ENCODE measurements around the gene DDR2.
A peak's percentile ranks its signal among the peaks of the same experiment; 100 is the strongest.
"Not testable (repeated sequence)": the region's sequence is repeated elsewhere in the genome, so short reads cannot be mapped to it uniquely, and the experiment has no call there.

DDR2 gene

DNA sequence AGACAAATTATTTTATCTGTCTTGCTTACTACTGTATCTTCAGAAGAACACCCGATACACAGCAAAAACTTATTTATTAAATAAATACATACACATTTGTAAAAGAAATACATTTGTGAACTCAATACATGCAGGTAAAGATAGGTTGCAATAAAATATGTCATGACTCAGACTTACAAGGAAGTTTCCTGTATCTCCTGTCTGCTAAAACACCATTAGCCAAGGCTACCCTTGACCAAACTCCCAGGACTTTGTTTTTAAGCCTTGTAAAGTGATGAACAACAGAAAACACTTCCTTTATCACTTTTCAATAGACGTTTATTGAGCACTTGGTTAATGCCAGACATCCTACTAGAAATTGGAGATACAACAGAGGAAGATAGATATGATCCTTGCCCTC, 101.8 kb downstream of the DDR2 start:
- in situ Hi-C loops (cut with MboI; ENCODE audit: low pct_unique_long_range_greater_than_20kb, low sequenced_read_pairs), result no loop called here
- no peak for DNase-seq

DNA sequence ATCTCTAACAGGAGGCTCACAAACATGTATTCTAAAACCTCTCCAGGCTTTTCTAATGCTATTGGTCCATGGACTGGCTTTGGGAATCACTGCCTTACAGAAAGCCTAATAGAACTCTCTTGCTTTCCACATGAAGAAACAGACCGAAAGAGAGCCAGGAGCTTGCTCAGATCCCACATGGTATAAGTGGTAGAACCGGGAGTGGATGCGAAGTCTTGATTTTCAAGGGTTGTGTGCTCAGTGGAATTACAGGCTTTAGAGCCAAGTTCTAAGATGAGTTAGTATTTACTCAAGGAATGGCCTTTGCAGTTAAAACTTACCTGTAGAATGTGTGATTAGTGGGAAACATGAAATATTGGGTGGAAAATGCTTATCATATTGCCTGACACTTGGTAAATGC, 103.9 kb downstream of the DDR2 start:
- DNase-seq, result no peak

DNA sequence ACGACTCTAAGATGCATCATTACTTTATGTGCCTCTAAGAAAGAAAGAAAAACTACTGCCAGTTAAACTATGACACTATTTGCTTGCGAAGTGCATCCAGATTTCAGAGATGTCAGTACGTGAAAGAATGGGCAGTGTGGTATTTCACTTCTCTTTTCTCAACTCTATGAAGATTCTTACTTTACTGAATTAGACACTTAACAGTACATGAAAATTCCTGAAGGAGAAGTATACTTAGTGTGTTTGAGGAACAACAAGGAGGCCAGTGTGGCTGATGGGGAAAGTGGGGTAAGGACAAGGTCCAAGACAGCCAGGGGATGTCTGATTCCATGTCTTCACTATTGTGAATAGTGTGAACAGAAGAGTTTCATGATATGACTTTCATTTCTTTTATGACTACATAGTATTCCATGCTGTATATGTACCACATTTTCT, 104.4 kb downstream of the DDR2 start:
- DNase-seq, result no peak
- in situ Hi-C loops (cut with MboI; ENCODE audit: low pct_unique_long_range_greater_than_20kb, low sequenced_read_pairs), result no loop called here

More for the DNA sequence above, 103.9 kb downstream of the DDR2 start:
- in situ Hi-C loops (cut with MboI; ENCODE audit: low pct_unique_long_range_greater_than_20kb, low sequenced_read_pairs), result no loop called here

DNA sequence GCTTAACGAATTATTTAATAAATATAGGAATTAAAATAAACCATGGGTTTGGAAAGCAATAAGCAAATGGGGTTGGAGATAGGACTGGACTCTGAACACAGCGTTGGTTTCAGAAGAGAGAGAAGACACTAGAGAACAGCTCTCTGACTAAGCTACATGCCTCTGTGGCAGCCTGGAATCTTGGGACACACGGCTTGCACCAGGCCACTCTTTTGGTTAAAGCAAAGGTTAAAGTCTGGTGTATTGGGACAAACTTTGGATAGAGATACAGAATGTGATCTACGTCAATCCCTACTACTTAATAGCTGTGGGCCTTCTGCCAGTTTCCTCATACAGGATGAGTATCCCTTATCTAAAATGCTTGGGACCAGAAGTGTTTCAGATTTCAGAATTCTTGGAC, 108.5 kb downstream of the DDR2 start:
- in situ Hi-C loops (cut with MboI; ENCODE audit: low pct_unique_long_range_greater_than_20kb, low sequenced_read_pairs), result no loop called here
- DNase-seq, result no peak

DNA sequence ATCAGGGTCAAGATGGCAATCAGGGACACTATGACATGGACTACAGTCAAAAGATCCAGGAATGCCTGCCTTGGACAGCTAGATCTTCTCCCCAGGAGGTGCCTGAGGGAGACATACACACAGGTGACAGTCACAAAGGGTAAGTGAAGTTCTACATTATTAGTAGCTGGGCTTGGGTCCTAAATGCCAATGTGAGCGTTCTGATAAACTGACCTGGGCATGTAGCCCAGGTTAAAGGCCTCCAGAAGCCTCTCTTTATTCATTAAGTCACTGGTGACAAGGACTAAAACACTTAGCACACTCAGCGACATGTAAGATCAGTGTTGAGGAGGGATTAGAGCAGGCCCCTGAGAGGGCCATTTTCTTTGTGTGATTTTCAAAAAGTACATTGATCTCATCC, 109.3 kb downstream of the DDR2 start:
- in situ Hi-C loops (cut with MboI; ENCODE audit: low pct_unique_long_range_greater_than_20kb, low sequenced_read_pairs), result no loop called here
- DNase-seq, result no peak

DNA sequence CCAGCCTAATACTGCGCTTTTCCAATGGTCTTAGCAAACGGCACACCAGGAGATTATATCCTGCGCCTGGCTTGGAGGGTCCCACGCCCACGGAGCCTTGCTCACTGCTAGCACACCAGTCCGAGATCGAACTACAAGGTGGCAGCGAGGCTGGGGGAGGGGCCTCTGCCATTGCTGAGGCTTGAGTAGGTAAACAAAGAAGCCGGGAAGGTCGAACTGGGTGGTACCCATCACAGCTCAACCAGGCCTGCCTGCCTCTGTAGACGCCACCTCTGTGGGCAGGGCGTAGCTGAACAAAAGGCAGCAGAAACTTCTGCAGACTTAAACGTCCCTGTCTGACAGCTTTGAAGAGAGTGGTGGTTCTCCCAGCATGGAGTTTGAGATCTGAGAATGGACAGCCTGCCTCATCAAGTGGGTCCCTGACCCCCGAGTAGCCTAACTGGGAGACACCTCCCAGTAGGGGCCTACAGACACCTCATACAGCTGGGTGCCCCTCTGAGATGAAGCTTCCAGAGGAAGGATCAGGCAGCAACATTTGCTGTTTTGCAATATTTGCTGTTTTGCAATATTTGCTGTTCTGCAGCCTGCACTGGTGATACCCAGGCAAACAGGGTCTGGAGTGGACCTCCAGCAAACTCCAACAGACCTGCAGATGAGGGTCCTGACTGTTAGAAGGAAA, 114.1 kb downstream of the DDR2 start:
- in situ Hi-C loops (cut with MboI; ENCODE audit: low pct_unique_long_range_greater_than_20kb, low sequenced_read_pairs), result not testable (repeated sequence)

DNA sequence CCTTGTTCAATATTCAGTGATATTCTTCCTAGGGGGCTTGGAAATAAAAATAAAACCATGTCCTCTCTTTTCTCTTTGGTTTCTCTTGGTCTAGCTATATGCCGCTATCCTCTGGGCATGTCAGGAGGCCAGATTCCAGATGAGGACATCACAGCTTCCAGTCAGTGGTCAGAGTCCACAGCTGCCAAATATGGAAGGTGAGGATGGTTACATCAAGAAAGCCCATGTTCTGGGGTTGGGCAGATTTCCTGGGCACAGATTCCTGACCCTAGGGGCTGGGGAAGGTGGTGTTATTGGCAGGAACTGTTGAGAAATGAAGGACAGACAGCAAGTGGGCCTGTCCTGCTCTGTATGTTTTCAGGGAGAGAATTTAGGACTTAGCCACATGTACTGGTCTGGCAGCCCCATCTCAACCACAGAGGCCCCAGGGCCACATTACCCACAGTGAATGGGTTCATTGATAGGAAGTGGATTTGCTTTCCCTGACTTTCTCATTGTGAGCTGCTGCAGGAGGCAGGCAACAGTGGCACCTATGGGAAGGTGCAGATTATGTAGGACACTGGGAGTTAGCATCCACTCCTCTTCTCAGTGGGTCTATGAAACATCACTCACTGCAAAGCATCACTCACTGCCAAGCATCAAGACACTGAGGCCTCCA, 120.9 kb downstream of the DDR2 start:
- no peak for DNase-seq
- in situ Hi-C loops (cut with MboI; ENCODE audit: low pct_unique_long_range_greater_than_20kb, low sequenced_read_pairs), result no loop called here

More for the DNA sequence above, 114.1 kb downstream of the DDR2 start:
- DNase-seq, result not testable (repeated sequence)

DNA sequence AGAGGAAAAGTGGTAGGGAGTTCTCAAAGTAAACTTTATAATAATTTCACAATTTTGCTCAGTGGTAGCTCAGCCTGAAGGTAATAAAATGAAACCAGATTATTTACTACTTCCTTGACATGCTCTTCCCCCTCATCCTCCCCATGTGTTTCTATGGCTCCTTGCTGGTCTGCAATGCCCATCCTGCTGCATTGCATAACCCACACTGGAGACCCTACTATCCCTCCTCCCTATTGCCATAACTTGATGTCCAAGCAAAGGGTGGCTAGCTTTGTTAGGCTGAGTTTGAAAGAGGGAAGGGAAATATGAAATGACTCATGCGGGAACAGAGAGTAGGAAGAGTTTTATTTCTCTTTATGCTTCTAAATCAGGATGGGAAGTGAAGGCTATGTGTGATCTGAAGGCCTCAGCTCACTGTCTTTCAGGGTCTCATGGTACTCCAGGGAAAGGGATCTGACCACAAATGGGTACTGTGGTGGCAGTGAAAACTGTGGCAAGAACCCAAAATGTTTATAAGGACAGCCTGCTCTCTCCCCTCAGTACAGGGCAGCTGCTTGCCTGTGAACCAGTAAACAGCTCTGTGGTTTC, 121.8 kb downstream of the DDR2 start:
- DNase-seq, result no peak

DNA sequence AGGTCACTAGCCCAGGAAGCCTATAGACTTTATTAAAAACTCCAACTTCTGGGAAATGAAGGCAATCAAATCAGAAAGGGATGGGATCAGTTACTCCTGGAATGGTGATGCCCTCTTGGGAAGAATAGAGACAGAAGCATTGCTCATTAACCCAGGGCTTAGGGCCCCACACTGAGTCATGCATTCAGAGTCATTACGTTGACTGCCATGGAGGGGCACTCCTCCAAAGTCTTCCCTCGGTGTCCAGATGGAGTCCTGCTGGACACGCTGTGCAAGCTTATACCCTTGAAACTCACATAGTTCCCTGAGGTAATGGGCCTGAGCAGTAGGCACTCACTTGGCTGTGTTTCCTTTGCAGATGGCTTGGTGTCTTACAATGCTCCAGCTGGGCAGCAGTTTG, 123.0 kb downstream of the DDR2 start:
- DNase-seq, result no peak
- in situ Hi-C loops (cut with MboI; ENCODE audit: low pct_unique_long_range_greater_than_20kb, low sequenced_read_pairs), result no loop called here

More for the DNA sequence above, 121.8 kb downstream of the DDR2 start:
- in situ Hi-C loops (cut with MboI; ENCODE audit: low pct_unique_long_range_greater_than_20kb, low sequenced_read_pairs), result no loop called here

DNA sequence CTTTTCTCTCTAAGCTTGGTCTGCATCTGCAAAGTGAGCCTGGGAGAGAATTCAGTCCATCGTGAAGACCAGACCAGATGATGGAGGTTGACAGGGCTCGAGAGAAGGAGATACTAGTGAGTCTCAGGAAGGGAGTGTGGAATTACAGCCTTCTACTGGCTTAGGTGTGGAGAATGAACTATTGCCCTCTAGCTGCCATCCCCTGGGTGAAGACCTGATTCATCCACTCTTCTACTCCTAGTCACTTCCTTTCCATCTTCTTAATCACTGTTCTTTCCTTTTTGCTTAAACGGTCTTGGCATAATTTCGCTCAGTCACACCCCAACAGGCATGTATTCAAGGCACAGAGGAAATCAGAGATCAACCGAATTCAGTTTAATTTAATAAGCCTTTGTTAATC, 124.3 kb downstream of the DDR2 start:
- in situ Hi-C loops (cut with MboI; ENCODE audit: low pct_unique_long_range_greater_than_20kb, low sequenced_read_pairs), result no loop called here
- no peak for DNase-seq

DNA sequence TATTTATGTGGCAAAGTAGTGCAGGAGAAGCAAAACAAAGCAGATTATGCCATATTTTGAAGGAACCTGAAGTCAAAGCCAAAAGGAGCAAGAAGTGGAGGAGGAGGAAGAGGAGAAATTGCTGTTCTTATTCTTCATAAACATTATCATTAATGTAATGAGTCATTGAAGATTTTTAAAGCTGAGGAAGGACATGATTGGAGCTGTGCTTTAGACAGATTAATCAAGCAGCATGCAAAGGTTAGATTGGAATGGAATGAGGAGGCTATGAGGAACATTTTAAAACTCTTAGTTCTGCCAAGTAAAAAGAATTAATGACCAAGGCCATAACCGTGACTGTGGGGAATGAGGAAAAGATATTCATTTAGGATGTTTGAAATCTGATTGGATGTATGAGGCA, 125.2 kb downstream of the DDR2 start:
- no peak for DNase-seq
- in situ Hi-C loops (cut with MboI; ENCODE audit: low pct_unique_long_range_greater_than_20kb, low sequenced_read_pairs), result no loop called here

DNA sequence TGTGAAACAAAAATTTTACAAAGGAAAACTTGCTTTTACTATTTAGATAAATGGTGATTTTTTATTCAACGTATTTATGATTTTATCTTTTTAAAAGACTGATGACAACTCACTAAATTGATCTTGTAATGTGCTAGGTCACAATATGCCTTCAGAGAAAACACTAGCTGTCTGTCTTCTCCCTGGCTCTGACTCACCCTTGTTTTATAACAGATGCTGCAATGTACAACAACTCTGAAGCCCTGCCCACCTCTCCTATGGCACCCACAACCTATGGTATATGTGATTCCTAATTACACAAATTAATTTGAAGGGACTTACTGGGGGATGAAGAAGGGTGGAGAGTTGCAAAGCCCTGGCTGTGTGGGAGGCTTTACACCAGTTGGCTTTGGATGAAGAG, 133.5 kb downstream of the DDR2 start:
- no peak for DNase-seq
- in situ Hi-C loops (cut with MboI; ENCODE audit: low pct_unique_long_range_greater_than_20kb, low sequenced_read_pairs), result no loop called here

DNA sequence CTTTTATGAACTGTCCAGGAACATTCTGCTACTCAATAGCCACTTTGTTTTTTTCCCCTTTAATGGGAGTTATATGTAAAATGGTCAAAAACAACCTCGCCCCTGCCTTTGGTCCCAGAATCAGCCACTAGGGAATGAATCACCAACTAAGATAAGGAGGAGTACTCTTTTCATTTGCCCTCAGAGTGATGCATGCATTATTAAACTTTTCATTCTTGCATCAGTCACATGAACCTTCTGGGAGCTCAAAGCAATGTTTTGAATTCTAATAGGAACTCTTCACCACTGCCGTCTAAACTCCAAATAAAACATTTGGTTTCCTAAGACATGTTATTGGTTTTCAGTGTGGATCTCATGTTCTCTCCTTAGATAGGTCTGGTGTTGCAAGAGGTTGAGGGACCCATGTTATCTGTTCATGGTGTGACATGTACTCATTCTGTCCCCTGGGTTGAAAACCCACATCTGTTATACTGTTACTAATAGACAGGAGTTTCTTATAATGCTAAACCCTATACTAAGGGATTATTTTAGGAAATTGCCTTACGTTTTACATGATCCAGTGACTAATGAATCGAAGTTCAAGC, 140.4 kb downstream of the DDR2 start:
- no peak for DNase-seq
- in situ Hi-C loops (cut with MboI; ENCODE audit: low pct_unique_long_range_greater_than_20kb, low sequenced_read_pairs), result no loop called here

DNA sequence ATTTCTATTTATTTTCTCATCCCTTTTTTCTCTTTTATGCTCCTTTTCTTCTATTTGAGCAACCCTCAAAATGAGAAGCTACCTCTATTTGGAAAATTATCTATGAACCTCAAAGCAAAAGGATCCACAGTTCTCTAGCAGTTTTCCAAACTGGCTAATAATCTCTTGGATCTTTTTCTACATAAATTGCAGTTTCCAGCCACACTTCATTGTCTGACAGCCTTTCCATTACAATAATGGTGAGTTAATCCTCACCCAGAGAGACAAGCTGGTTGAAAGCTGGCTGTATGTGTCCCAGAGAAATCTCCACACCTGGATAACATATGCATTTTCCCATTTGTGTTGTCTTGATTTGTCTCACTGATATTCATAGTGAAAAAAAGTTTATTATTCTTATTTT, 141.7 kb downstream of the DDR2 start:
- DNase-seq, result no peak
- in situ Hi-C loops (cut with MboI; ENCODE audit: low pct_unique_long_range_greater_than_20kb, low sequenced_read_pairs), result no loop called here

DNA sequence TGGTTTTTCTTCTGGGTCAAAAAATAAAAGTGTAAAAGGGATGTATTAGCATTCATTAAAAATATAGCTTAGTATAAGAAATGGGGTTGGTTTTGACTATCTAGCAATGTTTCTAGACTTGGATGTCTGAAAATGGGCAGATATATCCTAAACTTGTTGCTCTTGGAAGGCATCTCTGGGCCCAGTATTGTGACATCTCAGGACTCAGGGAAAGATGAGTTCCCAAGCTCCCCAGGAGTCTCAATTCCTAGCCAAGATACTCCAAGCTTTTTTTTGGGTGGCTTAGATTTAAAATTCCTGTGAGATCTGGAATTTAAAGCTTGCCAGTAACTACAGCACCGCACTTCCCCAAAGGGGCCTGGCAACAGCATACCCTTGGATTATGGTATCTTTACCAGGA, 146.8 kb downstream of the DDR2 start:
- DNase-seq, result no peak
- in situ Hi-C loops (cut with MboI; ENCODE audit: low pct_unique_long_range_greater_than_20kb, low sequenced_read_pairs), result no loop called here

DNA sequence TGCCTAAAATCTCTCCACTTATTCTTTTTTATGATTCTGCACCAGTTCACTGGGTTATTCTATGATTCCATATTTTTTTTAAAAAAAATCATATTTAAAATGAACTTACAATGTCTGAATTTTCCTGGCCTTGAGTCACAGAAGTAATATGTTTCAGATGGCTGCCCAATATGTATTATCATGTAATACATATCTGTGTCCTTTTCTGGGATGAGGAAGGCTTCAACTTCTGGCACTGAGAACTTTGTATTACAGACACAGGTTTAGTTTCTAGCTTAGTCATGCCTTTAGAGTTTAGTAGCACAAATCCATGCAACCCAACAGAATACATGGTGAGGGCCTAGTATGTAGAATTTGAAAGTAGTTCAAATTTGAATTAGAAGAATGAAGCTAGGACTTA, 150.4 kb downstream of the DDR2 start:
- in situ Hi-C loops (cut with MboI; ENCODE audit: low pct_unique_long_range_greater_than_20kb, low sequenced_read_pairs), result no loop called here
- DNase-seq, result no peak

DNA sequence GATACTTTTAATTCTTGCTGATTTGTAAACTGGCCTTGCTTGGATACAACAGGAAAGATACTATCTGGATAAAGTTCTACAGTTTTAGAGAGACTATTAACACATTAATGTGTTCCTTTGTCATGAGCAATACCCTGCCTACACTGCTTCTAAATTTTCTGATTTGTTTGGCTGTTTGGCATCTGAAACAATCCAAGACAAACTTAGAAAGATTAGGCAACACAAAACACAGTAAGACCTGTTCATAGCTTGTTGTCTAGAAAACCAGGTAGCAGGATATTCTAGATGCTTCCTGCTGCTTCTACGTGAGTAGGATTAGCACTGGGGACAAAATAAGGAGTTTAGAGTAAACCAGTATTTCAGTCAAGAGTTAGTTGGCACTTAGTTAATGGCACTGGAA, 152.7 kb downstream of the DDR2 start:
- DNase-seq; in situ Hi-C loops (cut with MboI; ENCODE audit: low pct_unique_long_range_greater_than_20kb, low sequenced_read_pairs): not testable (repeated sequence)

DNA sequence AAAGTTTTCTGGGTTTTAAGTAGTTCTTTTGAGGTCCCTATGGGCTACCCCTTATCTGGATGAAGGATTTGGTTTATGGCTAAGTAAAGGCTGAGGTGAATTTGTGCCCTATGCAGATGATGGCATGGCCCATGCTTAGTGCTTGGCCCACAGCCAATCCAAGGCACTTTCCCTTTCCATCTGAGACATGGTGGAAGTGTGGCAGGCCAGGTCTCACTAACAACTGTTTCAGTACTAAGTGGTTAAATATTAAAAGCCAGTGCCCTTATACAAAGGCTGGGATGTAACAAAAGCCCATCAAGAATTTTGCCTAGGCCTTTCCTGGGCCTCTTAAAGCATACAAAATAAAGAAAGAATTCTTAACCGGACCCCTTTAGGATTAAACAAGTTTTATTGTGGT, 156.5 kb downstream of the DDR2 start:
- in situ Hi-C loops (cut with MboI; ENCODE audit: low pct_unique_long_range_greater_than_20kb, low sequenced_read_pairs); DNase-seq: not testable (repeated sequence)

DNA sequence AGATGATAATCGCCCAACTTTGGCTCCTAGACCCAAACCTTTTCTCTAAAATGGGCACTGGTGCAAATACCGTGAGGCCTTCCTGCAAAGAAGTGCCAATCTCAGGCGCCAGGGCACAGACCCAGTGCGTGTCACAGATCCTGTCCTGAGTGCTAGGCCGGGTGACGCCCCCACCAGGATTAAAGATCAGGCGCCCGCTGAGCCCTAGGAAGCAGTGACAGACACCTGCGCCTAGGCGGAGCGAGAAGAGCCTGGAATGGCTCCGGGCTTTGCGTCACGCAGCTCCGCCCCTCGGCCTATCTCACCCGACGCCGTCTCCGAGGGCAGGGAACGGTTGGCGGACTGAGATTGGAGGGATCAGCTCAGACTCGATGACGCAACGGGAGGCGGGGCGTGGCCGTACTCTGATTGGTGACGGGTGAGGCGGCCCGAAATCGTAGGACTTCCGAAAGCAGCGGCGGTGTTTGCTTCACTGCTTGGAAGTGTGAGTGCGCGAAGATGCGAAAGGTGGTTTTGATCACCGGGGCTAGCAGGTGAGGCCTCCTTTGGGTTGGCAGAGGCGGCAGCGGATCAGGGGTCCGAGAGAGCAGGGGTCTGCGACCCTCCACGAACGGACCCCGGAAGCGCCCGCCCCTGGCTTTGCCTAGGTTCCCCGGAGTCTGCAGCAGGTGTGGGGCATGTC, 158.2 kb downstream of the DDR2 start, which contains the start of gene HSD17B7:
TSS of gene HSD17B7 (plus strand) at position 400 of the 682 bp plus-strand sequence. CDS start at position 499, 99 bp downstream.
- in situ Hi-C loops (cut with MboI; ENCODE audit: low pct_unique_long_range_greater_than_20kb, low sequenced_read_pairs), result not testable (repeated sequence)
- peak; percentile 87 for DNase-seq

DNA sequence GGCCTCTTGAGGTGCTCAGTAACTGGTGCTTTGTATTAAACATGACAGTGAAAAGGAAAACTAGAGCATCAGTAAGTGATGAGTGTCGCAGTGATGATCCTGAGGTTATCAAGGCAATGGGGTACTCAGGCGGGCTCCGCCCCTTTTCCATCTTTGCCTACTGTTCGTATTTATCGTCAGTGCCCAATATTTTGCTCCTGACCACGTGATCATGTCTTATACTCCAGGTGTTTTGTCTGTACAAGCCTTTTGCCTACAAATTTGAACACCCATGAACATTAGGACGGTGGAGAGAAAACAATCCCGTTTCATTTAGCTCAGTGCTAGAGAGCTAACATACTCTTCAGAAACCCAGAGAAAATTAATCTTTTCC, 158.7 kb downstream of the DDR2 start:
- in situ Hi-C loops (cut with MboI; ENCODE audit: low pct_unique_long_range_greater_than_20kb, low sequenced_read_pairs), result not testable (repeated sequence)
- DNase-seq, result peak; percentile 12
